ENCODE data around the gene KCNE1.

Gene KCNE1

GRCh38 chr21:34552360-34553098 lies 40.5 kb upstream of the KCNE1 start:
- H3K9me3 ChIP-seq (ENCODE audit: control insufficient read depth, low read length), result no peaks in the 10 kb centered on the region
- no peak overlapping the region for H3K9ac ChIP-seq
- H2AFZ ChIP-seq, result no peak overlapping the region
- H3K27ac ChIP-seq, result no peak overlapping the region
- H3K4me3 ChIP-seq (ENCODE audit: low read depth, low read length), result no peak overlapping the region
- no peaks in the 10 kb centered on the region for H3K36me3 ChIP-seq (ENCODE audit: control insufficient read depth, insufficient read depth, low read length)
- no peak overlapping the region for H3K4me2 ChIP-seq (ENCODE audit: low read length)
- H3K27me3 ChIP-seq (ENCODE audit: control insufficient read depth, insufficient read depth, low read length), result no peaks in the 10 kb centered on the region
- no peaks in the 10 kb centered on the region for H3K4me1 ChIP-seq
- H3K79me2 ChIP-seq, result peaks cover 6% of the 10 kb centered on the region
- TF ChIP-seq CTCF (IDR thresholded peaks at IDR 0.05), result no peak

GRCh38 chr21:34550182-34550799 lies 38.3 kb upstream of the KCNE1 start:
- no peaks in the 10 kb centered on the region for H3K27me3 ChIP-seq (ENCODE audit: control insufficient read depth, insufficient read depth, low read length)
- no peak overlapping the region for H3K27ac ChIP-seq
- H3K9me3 ChIP-seq (ENCODE audit: control insufficient read depth, low read length), result no peaks in the 10 kb centered on the region
- peaks cover 6% of the 10 kb centered on the region for H3K79me2 ChIP-seq
- no peak overlapping the region for H3K4me2 ChIP-seq (ENCODE audit: low read length)
- no peak overlapping the region for H3K9ac ChIP-seq
- peaks cover 8% of the 10 kb centered on the region for H3K4me1 ChIP-seq
- H3K4me3 ChIP-seq (ENCODE audit: low read depth, low read length), result no peak overlapping the region
- H2AFZ ChIP-seq, result no peak overlapping the region
- no peaks in the 10 kb centered on the region for H3K36me3 ChIP-seq (ENCODE audit: control insufficient read depth, insufficient read depth, low read length)
- no peak for TF ChIP-seq CTCF (IDR thresholded peaks at IDR 0.05)

- Histone ChIP-seq H2AFZ (no peak overlapping the region), H3K4me2 (ENCODE audit: low read length) (no peak overlapping the region), H3K9ac (no peak overlapping the region), H3K36me3 (ENCODE audit: control insufficient read depth, insufficient read depth, low read length) (no peaks in the 10 kb centered on the region), H3K27ac (no peak overlapping the region), H3K4me1 (peaks cover 12% of the 10 kb centered on the region), H3K79me2 (peaks cover 8% of the 10 kb centered on the region), H3K9me3 (ENCODE audit: control insufficient read depth, low read length) (no peaks in the 10 kb centered on the region), H3K27me3 (ENCODE audit: control insufficient read depth, insufficient read depth, low read length) (no peaks in the 10 kb centered on the region), H3K4me3 (ENCODE audit: low read depth, low read length) (no peak overlapping the region)
- no peak for TF ChIP-seq CTCF (IDR thresholded peaks at IDR 0.05)
Measured at GRCh38 chr21:34548781-34549376, 36.9 kb upstream of the KCNE1 start.

GRCh38 chr21:34546542-34546941 lies 34.5 kb upstream of the KCNE1 start:
- Histone ChIP-seq H3K27ac (no peak overlapping the region), H3K4me2 (ENCODE audit: low read length) (no peak overlapping the region)
- TF ChIP-seq CTCF (IDR thresholded peaks at IDR 0.05), result no peak

More at GRCh38 chr21:34546542-34546941, 34.5 kb upstream of the KCNE1 start:
- no peak overlapping the region for H3K9ac ChIP-seq
- H3K4me1 ChIP-seq, result peaks cover 14% of the 10 kb centered on the region
- H3K27me3 ChIP-seq (ENCODE audit: control insufficient read depth, insufficient read depth, low read length), result no peaks in the 10 kb centered on the region
- H2AFZ ChIP-seq, result no peak overlapping the region
- peaks cover 13% of the 10 kb centered on the region for H3K79me2 ChIP-seq
- no peaks in the 10 kb centered on the region for H3K9me3 ChIP-seq (ENCODE audit: control insufficient read depth, low read length)
- H3K36me3 ChIP-seq (ENCODE audit: control insufficient read depth, insufficient read depth, low read length), result no peaks in the 10 kb centered on the region
- H3K4me3 ChIP-seq (ENCODE audit: low read depth, low read length), result no peak overlapping the region

Data from parathyroid adenoma (tissue), 2 donors.